ENCODE measurements around the gene GMPR2. TPM values are rescaled to one million over a fixed set of nuclear protein-coding genes. Genes with fewer than 3 reads are reported as not detected.

GMPR2 gene
- total and polyA plus RNA-seq, 2 of the 13 experiments (the other 11 are each of a cell fraction or from before 2014, with no cell fraction given): 210 to 273 TPM

DNA sequence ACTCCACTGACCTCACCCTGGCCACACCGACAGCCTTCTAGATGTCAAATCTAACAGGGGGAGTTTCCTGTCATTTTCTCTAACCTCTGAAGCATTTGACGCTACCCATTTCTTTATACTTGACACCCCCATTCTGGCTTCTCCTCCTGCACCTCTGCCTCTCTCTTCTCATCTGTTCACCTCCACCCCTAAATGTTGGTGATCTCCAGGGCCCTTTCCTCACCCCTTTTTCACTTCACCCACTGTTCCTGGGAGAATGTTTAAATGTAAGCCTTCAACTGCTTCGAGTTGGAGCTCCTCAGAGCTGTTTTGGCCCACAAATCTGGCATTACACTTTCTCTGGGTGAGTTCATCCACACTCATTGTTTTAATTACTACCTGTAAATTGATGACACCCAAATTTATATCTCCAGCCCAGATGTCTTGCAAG is 39.1 kb downstream of the GMPR2 start:
- peak overlapping the region; percentile 92 for H3K27ac ChIP-seq (ENCODE audit: extremely low read length, insufficient read depth, low read length)
- no peak for FAIRE-seq
- H3K4me1 ChIP-seq (ENCODE audit: insufficient read depth, low read length): peaks cover 22% of the 10 kb centered on the region
- in situ Hi-C loops (cut with HindIII; ENCODE audit: extremely low pct_ligation_motif_present, low pct_unique_long_range_greater_than_20kb) (no loop called here), intact Hi-C loops (cut with micrococcal nuclease; ENCODE audit: unreplicated experiment) (loop anchor here (1.0 to 2.0 kb wide), 4 partner anchors 20 to 55 kb away; partner anchors contain the start of gene MDP1)
- peaks cover 11 to 20% of the 10 kb centered on the region in 2 experiments; a peak in 4 of 5 replicates for H3K36me3 ChIP-seq (replicated peaks in 1 of 2; ENCODE audit: control insufficient read depth in 1 of 2, insufficient read depth in 2 of 2, low read length in 2 of 2)
- H3K79me2 ChIP-seq (ENCODE audit: insufficient read depth, low read length): peaks cover 7% of the 10 kb centered on the region
- H2AFZ ChIP-seq (ENCODE audit: low read length): peak overlapping the region; percentile 75
- POLR2A ChIA-PET: interaction anchor here (0.6 to 16.5 kb wide), 49 partner anchors 9 to 1435 kb away, joined by 3 to 435 read pairs (median 9); partner anchors contain the start of genes BCL2L2, CARMIL3, CBLN3 and CHMP4A
- DNase-seq (ENCODE audit: low spot score): no peak
- peak overlapping the region; percentile 98 for H3K9ac ChIP-seq (ENCODE audit: insufficient read depth, low read depth, low read length)
- H3K27me3 ChIP-seq (ENCODE audit: control insufficient read depth in 1 of 2, insufficient read depth in 2 of 2, low read length in 2 of 2): no peaks in the 10 kb centered on the region; a peak in 1 of 5 replicates
- WGBS (ENCODE audit: low lambda C conversion rate): 9% methylated on average over 3 of the region's 3 CpGs
- ATAC-seq: no peak
- no peaks in the 10 kb centered on the region for H3K9me3 ChIP-seq (ENCODE audit: low read length)
- BruUV-seq (replicated peaks): TSS peak; percentile 50
- CTCF ChIA-PET (ENCODE audit: low intra/inter-chr PET ratio, low total read pairs): interaction anchor here (1.4 to 2.8 kb wide), 3 partner anchors 26 to 56 kb away, joined by 10 to 33 read pairs (median 10); partner anchors contain the start of genes MDP1 and TINF2
- peak overlapping the region; percentile 97 for H3K4me2 ChIP-seq (ENCODE audit: low read depth, low read length)
- peak overlapping the region; percentile 78 to 96 (median 78) for H3K4me3 ChIP-seq (replicated peaks in 1 of 3; ENCODE audit: insufficient read depth in 1 of 3, low read depth in 2 of 3, low read length in 3 of 3)
- no peaks in the 10 kb centered on the region for H4K20me1 ChIP-seq (ENCODE audit: insufficient read depth, low read length)
- TF ChIP-seq, protein P1, sequence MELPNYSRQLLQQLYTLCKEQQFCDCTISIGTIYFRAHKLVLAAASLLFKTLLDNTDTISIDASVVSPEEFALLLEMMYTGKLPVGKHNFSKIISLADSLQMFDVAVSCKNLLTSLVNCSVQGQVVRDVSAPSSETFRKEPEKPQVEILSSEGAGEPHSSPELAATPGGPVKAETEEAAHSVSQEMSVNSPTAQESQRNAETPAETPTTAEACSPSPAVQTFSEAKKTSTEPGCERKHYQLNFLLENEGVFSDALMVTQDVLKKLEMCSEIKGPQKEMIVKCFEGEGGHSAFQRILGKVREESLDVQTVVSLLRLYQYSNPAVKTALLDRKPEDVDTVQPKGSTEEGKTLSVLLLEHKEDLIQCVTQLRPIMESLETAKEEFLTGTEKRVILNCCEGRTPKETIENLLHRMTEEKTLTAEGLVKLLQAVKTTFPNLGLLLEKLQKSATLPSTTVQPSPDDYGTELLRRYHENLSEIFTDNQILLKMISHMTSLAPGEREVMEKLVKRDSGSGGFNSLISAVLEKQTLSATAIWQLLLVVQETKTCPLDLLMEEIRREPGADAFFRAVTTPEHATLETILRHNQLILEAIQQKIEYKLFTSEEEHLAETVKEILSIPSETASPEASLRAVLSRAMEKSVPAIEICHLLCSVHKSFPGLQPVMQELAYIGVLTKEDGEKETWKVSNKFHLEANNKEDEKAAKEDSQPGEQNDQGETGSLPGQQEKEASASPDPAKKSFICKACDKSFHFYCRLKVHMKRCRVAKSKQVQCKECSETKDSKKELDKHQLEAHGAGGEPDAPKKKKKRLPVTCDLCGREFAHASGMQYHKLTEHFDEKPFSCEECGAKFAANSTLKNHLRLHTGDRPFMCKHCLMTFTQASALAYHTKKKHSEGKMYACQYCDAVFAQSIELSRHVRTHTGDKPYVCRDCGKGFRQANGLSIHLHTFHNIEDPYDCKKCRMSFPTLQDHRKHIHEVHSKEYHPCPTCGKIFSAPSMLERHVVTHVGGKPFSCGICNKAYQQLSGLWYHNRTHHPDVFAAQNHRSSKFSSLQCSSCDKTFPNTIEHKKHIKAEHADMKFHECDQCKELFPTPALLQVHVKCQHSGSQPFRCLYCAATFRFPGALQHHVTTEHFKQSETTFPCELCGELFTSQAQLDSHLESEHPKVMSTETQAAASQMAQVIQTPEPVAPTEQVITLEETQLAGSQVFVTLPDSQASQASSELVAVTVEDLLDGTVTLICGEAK (IDR thresholded peaks at IDR 0.05): no peak
- TF ChIP-seq, protein P1 (CRISPR knock-in tag; IDR thresholded peaks at IDR 0.05): no peak
- TF ChIP-seq RARA (CRISPR knock-in tag; IDR thresholded peaks at IDR 0.05) (no peak), ZBTB21 (CRISPR knock-in tag; IDR thresholded peaks at IDR 0.05) (no peak), PHF8 (CRISPR knock-in tag; IDR thresholded peaks at IDR 0.05) (no peak), ZNF317 (CRISPR knock-in tag; IDR thresholded peaks at IDR 0.05) (peak; percentile 16; the same call in 1 of the 2 replicates), SRSF4 (IDR thresholded peaks at IDR 0.05; ENCODE audit: low read depth, low read length, poor library complexity, severe bottlenecking) (no peak), NR2F2 (IDR thresholded peaks at IDR 0.05; ENCODE audit: borderline replicate concordance, low read depth) (no peak), ZNF557 (CRISPR knock-in tag; IDR thresholded peaks at IDR 0.05) (0 out of 2 replicates have a peak, but pooled peaks have one; percentile 13), ARID2 (CRISPR knock-in tag; IDR thresholded peaks at IDR 0.05; ENCODE audit: borderline replicate concordance) (peak; percentile 57; the same call in 1 of the 2 replicates), SUZ12 (IDR thresholded peaks at IDR 0.05; ENCODE audit: low read depth, low read length) (no peak)
- TF ChIP-seq, protein P2, sequence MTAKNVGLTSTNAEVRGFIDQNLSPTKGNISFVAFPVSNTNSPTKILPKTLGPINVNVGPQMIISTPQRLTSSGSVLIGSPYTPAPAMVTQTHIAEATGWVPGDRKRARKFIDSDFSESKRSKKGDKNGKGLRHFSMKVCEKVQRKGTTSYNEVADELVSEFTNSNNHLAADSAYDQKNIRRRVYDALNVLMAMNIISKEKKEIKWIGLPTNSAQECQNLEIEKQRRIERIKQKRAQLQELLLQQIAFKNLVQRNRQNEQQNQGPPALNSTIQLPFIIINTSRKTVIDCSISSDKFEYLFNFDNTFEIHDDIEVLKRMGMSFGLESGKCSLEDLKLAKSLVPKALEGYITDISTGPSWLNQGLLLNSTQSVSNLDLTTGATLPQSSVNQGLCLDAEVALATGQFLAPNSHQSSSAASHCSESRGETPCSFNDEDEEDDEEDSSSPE (CRISPR knock-in tag; IDR thresholded peaks at IDR 0.05): no peak
- TF ChIP-seq, protein P3, sequence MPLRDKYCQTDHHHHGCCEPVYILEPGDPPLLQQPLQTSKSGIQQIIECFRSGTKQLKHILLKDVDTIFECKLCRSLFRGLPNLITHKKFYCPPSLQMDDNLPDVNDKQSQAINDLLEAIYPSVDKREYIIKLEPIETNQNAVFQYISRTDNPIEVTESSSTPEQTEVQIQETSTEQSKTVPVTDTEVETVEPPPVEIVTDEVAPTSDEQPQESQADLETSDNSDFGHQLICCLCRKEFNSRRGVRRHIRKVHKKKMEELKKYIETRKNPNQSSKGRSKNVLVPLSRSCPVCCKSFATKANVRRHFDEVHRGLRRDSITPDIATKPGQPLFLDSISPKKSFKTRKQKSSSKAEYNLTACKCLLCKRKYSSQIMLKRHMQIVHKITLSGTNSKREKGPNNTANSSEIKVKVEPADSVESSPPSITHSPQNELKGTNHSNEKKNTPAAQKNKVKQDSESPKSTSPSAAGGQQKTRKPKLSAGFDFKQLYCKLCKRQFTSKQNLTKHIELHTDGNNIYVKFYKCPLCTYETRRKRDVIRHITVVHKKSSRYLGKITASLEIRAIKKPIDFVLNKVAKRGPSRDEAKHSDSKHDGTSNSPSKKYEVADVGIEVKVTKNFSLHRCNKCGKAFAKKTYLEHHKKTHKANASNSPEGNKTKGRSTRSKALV (CRISPR knock-in tag; IDR thresholded peaks at IDR 0.05): peak; percentile 79; the same call in 1 of the 2 replicates
